Nephron (organoid): ENCODE measurements around the gene CRTC3.
A peak's percentile ranks its signal among the peaks of the same experiment; 100 is the strongest.

ENCODE experiments used
- H3K27ac Mint-ChIP-seq, 3 experiments: 2 replicates each; pipeline ENCODE4 v1.8.0; 2020; ENCODE audit warnings: mixed read lengths in 3 of 3, mild to moderate bottlenecking in 2 of 3, moderate library complexity in 1 of 3
- H3K27me3 Mint-ChIP-seq: 2 replicates; pipeline ENCODE4 v1.8.0; 2021; ENCODE audit warnings: low read depth, mild to moderate bottlenecking, moderate library complexity, mixed read lengths
- H3K36me3 Mint-ChIP-seq: 2 replicates; pipeline ENCODE4 v1.8.0; 2020; ENCODE audit warnings: low read depth, mixed read lengths
- H3K4me1 Mint-ChIP-seq: 2 replicates; pipeline ENCODE4 v1.8.0; 2020; ENCODE audit warnings: mixed read lengths
- H3K4me3 Mint-ChIP-seq, 3 experiments: 2 replicates each; pipeline ENCODE4 v1.8.0; 2020; ENCODE audit warnings: mild to moderate bottlenecking in 3 of 3, mixed read lengths in 3 of 3, moderate library complexity in 2 of 3
- H3K9me3 Mint-ChIP-seq: 2 replicates; pipeline ENCODE4 v1.8.0; 2020; ENCODE audit warnings: mixed read lengths
- TF ChIP-seq, protein P1 (sequence below), 3 experiments: fragments of 200-600 bp; sonication (generic); IDR thresholded peaks; one replicate each; pipeline ENCODE4 v1.5.0; 2021; ENCODE audit warnings: antibody characterized with exemption in 3 of 3; ENCODE audit not compliant: unreplicated experiment in 3 of 3

CRTC3 gene

DNA sequence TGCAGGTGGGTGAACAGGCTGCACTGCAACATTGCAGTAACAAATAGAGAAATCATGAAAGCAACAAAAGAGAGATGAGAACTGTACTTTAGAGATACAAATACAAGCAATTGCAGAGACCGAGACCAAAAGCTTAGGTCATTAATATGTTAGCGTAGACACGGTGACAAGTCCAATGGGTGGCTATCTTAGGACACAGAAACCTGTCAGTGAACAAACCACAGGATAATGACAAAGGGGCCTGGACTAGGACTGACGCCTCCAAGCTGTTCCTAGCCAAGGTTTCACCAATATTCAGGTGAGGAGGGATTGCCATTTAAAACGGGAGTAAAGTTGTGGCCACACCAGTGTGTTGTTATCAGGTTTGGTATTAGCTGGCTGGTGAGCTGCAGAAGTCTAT lies 145.7 kb downstream of the CRTC3 start:
- Mint-ChIP-seq H3K27ac (no peak overlapping the region), H3K4me3 (no peak overlapping the region)
- TF ChIP-seq, protein P1, sequence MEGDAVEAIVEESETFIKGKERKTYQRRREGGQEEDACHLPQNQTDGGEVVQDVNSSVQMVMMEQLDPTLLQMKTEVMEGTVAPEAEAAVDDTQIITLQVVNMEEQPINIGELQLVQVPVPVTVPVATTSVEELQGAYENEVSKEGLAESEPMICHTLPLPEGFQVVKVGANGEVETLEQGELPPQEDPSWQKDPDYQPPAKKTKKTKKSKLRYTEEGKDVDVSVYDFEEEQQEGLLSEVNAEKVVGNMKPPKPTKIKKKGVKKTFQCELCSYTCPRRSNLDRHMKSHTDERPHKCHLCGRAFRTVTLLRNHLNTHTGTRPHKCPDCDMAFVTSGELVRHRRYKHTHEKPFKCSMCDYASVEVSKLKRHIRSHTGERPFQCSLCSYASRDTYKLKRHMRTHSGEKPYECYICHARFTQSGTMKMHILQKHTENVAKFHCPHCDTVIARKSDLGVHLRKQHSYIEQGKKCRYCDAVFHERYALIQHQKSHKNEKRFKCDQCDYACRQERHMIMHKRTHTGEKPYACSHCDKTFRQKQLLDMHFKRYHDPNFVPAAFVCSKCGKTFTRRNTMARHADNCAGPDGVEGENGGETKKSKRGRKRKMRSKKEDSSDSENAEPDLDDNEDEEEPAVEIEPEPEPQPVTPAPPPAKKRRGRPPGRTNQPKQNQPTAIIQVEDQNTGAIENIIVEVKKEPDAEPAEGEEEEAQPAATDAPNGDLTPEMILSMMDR (IDR thresholded peaks at IDR 0.05; ENCODE audit: unreplicated experiment in 3 of 3), result no peak

DNA sequence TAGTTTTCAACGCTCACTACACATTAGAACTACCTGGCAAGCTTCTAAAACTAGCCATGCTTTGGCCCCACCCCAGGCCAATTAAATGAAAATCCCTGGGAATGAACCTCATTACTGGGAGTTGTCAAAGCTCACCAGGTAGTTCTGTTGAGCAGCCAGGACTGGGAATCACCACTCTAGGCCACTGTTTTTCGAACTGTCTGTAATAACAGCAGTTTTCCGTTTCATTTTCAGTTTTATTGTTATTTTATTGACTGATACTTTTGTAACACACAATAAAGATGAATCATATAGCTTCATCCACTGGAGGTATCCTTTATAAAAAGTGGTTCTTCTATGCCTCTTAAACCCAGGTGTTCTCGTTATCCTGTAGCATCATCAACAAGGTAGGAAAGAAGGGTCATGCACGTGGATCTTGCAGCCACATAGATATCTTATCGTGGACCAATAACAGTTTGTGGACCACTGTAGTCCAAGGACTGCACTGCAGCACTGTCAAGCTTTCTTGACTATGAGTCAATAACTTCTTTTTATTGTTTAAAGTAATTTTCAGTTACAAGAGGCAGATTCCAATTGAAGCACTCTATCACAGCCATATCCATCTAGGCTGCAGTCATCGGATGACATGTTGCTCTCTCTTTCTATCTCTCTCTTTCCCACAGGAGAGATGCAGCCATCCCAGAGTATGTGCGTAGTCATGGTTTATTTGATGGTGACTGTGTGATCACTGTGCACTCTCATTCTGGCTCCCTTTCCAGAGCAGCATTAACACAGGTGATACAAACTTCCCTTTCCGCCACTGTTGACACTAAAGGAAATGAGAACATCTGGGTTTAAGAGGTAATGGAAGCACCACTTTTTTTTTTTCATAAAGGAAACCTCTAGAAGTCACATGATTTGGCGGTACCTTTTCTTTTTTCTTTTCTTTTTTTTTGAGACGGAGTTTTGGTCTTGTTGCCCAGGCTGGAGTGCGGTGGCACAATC lies 148.4 kb downstream of the CRTC3 start:
- no peak overlapping the region for H3K4me3 Mint-ChIP-seq
- peaks cover 7% of the 10 kb centered on the region for H3K27me3 Mint-ChIP-seq
- H3K36me3 Mint-ChIP-seq, result no peaks in the 10 kb centered on the region

More for the DNA sequence above, 145.7 kb downstream of the CRTC3 start:
- peaks cover 7% of the 10 kb centered on the region for H3K27me3 Mint-ChIP-seq
- peaks cover 8% of the 10 kb centered on the region for H3K4me1 Mint-ChIP-seq
- H3K36me3 Mint-ChIP-seq, result no peaks in the 10 kb centered on the region
- H3K9me3 Mint-ChIP-seq, result peaks cover 7% of the 10 kb centered on the region

DNA sequence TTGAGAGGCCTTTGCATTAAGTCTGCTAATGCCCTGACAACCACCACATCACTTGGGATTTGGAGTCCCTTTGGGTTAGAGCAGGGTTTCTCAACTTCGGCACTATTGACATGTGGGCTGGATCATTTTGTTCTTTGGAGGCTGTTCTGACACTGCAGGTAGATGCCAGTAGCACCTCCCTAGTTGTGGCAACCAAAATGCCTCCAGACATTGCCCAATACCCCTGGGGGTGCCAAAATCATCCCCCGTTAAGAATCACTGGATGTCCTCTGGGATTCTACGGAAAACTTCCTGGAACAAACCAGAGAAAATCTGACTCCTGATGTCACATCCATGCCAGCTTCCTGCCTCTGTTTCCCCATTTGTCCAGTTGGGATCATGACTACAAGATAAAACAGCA lies 150.2 kb downstream of the CRTC3 start:
- Mint-ChIP-seq H3K4me3 (no peak overlapping the region), H3K36me3 (no peaks in the 10 kb centered on the region), H3K4me1 (peaks cover 26% of the 10 kb centered on the region), H3K27ac (peak overlapping the region in 2 of 3 experiments; percentile 85 to 97), H3K9me3 (peaks cover 7% of the 10 kb centered on the region), H3K27me3 (no peaks in the 10 kb centered on the region)
- TF ChIP-seq, protein P1 (IDR thresholded peaks at IDR 0.05; ENCODE audit: unreplicated experiment in 3 of 3), result no peak

More for the DNA sequence above, 148.4 kb downstream of the CRTC3 start:
- Mint-ChIP-seq H3K27ac (peak overlapping the region in 1 of 3 experiments; percentile 6), H3K4me1 (peaks cover 14% of the 10 kb centered on the region), H3K9me3 (peaks cover 7% of the 10 kb centered on the region)
- TF ChIP-seq, protein P1 (IDR thresholded peaks at IDR 0.05; ENCODE audit: unreplicated experiment in 3 of 3), result no peak

DNA sequence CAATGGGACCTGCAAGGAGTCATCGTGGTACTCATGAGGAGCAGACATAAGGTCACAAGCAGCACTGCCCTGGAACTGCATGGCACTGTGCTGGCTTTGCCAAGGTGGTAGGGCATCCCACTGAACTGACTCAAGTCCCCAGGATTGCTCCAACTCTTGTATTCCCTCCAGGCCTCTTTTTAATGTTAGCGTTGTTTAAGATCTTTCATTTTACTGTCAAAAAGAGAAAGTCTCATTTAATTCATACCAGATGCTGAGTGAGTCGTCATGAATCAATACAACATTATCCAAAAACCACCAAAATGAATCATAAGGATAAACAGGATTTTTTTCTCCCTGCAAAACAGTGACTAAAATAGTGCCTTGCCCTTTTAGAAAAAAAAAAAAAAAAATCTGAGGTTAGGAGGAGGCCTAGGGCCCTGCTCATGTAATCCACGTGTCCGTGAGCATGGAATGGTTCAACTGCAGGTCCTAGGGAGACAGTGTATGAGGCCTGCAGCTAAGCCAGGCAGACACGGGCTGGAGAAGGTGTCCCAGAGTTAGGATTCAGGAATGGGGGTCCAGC lies 150.7 kb downstream of the CRTC3 start:
- Mint-ChIP-seq H3K36me3 (no peaks in the 10 kb centered on the region), H3K4me1 (peaks cover 29% of the 10 kb centered on the region), H3K4me3 (peak overlapping the region in 1 of 3 experiments; percentile 5), H3K27ac (peak overlapping the region; percentile 52 to 97 (median 85)), H3K27me3 (no peaks in the 10 kb centered on the region), H3K9me3 (peaks cover 4% of the 10 kb centered on the region)
- TF ChIP-seq, protein P1 (IDR thresholded peaks at IDR 0.05; ENCODE audit: unreplicated experiment in 3 of 3), result no peak

DNA sequence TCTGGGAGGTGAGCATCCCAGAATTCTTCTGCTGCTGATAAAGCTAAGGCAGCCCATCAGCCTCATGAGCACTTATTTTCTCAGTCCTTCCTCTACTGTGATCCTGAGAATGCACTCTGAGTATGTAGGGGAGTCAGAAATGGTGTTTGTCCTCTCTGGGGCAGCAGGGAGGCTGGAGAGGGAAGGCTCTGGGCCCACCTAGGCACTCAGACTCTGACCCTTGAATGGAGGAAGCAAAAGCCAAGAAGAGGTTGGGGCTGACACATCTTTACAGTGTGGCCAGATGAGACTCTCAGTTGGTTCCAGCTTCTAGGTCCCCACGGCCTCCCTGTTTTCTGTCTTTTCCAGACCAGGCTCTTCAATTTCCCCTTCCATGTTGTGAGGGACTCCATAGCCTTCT lies 151.3 kb downstream of the CRTC3 start:
- Mint-ChIP-seq H3K27ac (peak overlapping the region; percentile 52 to 97 (median 85)), H3K4me3 (no peak overlapping the region), H3K4me1 (peaks cover 31% of the 10 kb centered on the region), H3K27me3 (no peaks in the 10 kb centered on the region), H3K36me3 (no peaks in the 10 kb centered on the region), H3K9me3 (peaks cover 3% of the 10 kb centered on the region)
- TF ChIP-seq, protein P1 (IDR thresholded peaks at IDR 0.05; ENCODE audit: unreplicated experiment in 3 of 3), result no peak
